Measurements from ENCODE around the gene WDR45.

Gene WDR45

GRCh38 chrX:49072712-49073095, 7.0 kb downstream of the WDR45 start:
- Histone ChIP-seq H3K36me3 (ENCODE audit: low read depth) (no peaks in the 10 kb centered on the region), H3K27ac (ENCODE audit: poor library complexity, severe bottlenecking) (peak overlapping the region; percentile 31), H3K4me1 (ENCODE audit: insufficient read depth, poor library complexity, severe bottlenecking) (no peaks in the 10 kb centered on the region), H3K9me3 (ENCODE audit: severe bottlenecking) (no peaks in the 10 kb centered on the region), H3K27me3 (ENCODE audit: insufficient read depth, poor library complexity, severe bottlenecking) (no peaks in the 10 kb centered on the region), H3K4me3 (ENCODE audit: severe bottlenecking) (peak overlapping the region; percentile 48)
- DNase-seq (ENCODE audit: low spot score) (no peak), ATAC-seq (ENCODE audit: low read depth) (peak; percentile 23; the same call in 2 of the 3 replicates)
- TF ChIP-seq CTCF (IDR thresholded peaks at IDR 0.05; ENCODE audit: poor library complexity, severe bottlenecking): no peak

- TF ChIP-seq CTCF (IDR thresholded peaks at IDR 0.05; ENCODE audit: poor library complexity, severe bottlenecking): no peak
- H3K4me3 ChIP-seq (ENCODE audit: severe bottlenecking): peak overlapping the region; percentile 48
- peak; percentile 13; the same call in 2 of the 3 replicates for ATAC-seq (ENCODE audit: low read depth)
Observed at GRCh38 chrX:49071877-49072711, 7.6 kb downstream of the WDR45 start.

GRCh38 chrX:49070988-49071387, 8.7 kb downstream of the WDR45 start:
- no peaks in the 10 kb centered on the region for H3K4me1 ChIP-seq (ENCODE audit: insufficient read depth, poor library complexity, severe bottlenecking)
- TF ChIP-seq CTCF (IDR thresholded peaks at IDR 0.05; ENCODE audit: poor library complexity, severe bottlenecking): no peak
- no peak for ATAC-seq (ENCODE audit: low read depth)
- no peaks in the 10 kb centered on the region for H3K36me3 ChIP-seq (ENCODE audit: low read depth)
- DNase-seq (ENCODE audit: low spot score): no peak
- no peaks in the 10 kb centered on the region for H3K9me3 ChIP-seq (ENCODE audit: severe bottlenecking)
- no peaks in the 10 kb centered on the region for H3K27me3 ChIP-seq (ENCODE audit: insufficient read depth, poor library complexity, severe bottlenecking)
- no peak overlapping the region for H3K27ac ChIP-seq (ENCODE audit: poor library complexity, severe bottlenecking)
- H3K4me3 ChIP-seq (ENCODE audit: severe bottlenecking): no peak overlapping the region

More at GRCh38 chrX:49071877-49072711, 7.6 kb downstream of the WDR45 start:
- Histone ChIP-seq H3K4me1 (ENCODE audit: insufficient read depth, poor library complexity, severe bottlenecking) (no peaks in the 10 kb centered on the region), H3K36me3 (ENCODE audit: low read depth) (no peaks in the 10 kb centered on the region), H3K27ac (ENCODE audit: poor library complexity, severe bottlenecking) (peak overlapping the region; percentile 31), H3K9me3 (ENCODE audit: severe bottlenecking) (no peaks in the 10 kb centered on the region), H3K27me3 (ENCODE audit: insufficient read depth, poor library complexity, severe bottlenecking) (no peaks in the 10 kb centered on the region)
- DNase-seq (ENCODE audit: low spot score): no peak

- no peaks in the 10 kb centered on the region for H3K27me3 ChIP-seq (ENCODE audit: insufficient read depth, poor library complexity, severe bottlenecking)
Observed at GRCh38 chrX:49069038-49069437, 10.6 kb downstream of the WDR45 start.

More at GRCh38 chrX:49069038-49069437, 10.6 kb downstream of the WDR45 start:
- Histone ChIP-seq H3K27ac (ENCODE audit: poor library complexity, severe bottlenecking) (no peak overlapping the region), H3K36me3 (ENCODE audit: low read depth) (no peaks in the 10 kb centered on the region), H3K9me3 (ENCODE audit: severe bottlenecking) (no peaks in the 10 kb centered on the region), H3K4me3 (ENCODE audit: severe bottlenecking) (no peak overlapping the region), H3K4me1 (ENCODE audit: insufficient read depth, poor library complexity, severe bottlenecking) (no peaks in the 10 kb centered on the region)
- no peak for TF ChIP-seq CTCF (IDR thresholded peaks at IDR 0.05; ENCODE audit: poor library complexity, severe bottlenecking)
- ATAC-seq (ENCODE audit: low read depth) (no peak), DNase-seq (ENCODE audit: low spot score) (no peak)

Measured in RWPE2 (cell line).